HG03139 (cell line): ENCODE measurements around the gene PHKB.

Experiments used
- ATAC-seq: cut with Tn5 transposase; IDR thresholded peaks from one replicate; pipeline ENCODE4 v1.9.1; 2021; ENCODE audit not compliant: unreplicated experiment

The PHKB gene

GRCh38 chr16:47725188-47725695 lies 264.1 kb downstream of the PHKB start:
- no peak for ATAC-seq

- no peak for ATAC-seq
These were observed 265.0 kb downstream of the PHKB start for GRCh38 chr16:47726031-47726675.

GRCh38 chr16:47727131-47727530 lies 266.0 kb downstream of the PHKB start:
- ATAC-seq: no peak

- no peak for ATAC-seq
These were observed 267.1 kb downstream of the PHKB start for GRCh38 chr16:47728205-47728604.

- no peak for ATAC-seq
These were observed 268.6 kb downstream of the PHKB start for GRCh38 chr16:47729701-47730100.

- ATAC-seq: no peak
These were observed 270.1 kb downstream of the PHKB start for GRCh38 chr16:47731252-47731651.

- ATAC-seq: no peak
These were observed 271.0 kb downstream of the PHKB start for GRCh38 chr16:47732122-47732521.

GRCh38 chr16:47732523-47733111 lies 271.5 kb downstream of the PHKB start:
- no peak for ATAC-seq

- ATAC-seq: no peak
These were observed 273.1 kb downstream of the PHKB start for GRCh38 chr16:47734081-47734857.

- ATAC-seq: no peak
These were observed 274.0 kb downstream of the PHKB start for GRCh38 chr16:47734987-47735594.

- no peak for ATAC-seq
These were observed 289.2 kb downstream of the PHKB start for GRCh38 chr16:47750371-47750770.
